Fibroblast of lung (primary cell): ENCODE measurements around the gene KMT2D. TPM values are rescaled to one million over a fixed set of nuclear protein-coding genes. Genes with fewer than 3 reads are reported as not detected.

Experiments
- DNase-seq, 2 donors: peaks; one replicate each; pipeline versions ENCODE4 v3.0.0 to v3.0.0-alpha.2; 2010; ENCODE audit warnings: low read depth in 2 of 2
- H2AFZ ChIP-seq: 2 replicates; pipeline ENCODE4 v1.5.1; 2012; ENCODE audit warnings: low read length, control low read depth, inconsistent platforms
- H3K27ac ChIP-seq: 2 replicates; pipeline ENCODE4 v1.5.1; 2011; ENCODE audit warnings: low read length, control low read depth; ENCODE audit not compliant: insufficient read depth
- H3K27me3 ChIP-seq: 2 replicates; pipeline ENCODE4 v1.5.1; 2011; ENCODE audit warnings: mild to moderate bottlenecking, low read length; ENCODE audit not compliant: control insufficient read depth, insufficient read depth
- H3K36me3 ChIP-seq: 2 replicates; pipeline ENCODE4 v1.5.1; 2011; ENCODE audit warnings: low read length; ENCODE audit not compliant: control insufficient read depth, insufficient read depth
- H3K4me1 ChIP-seq: 2 replicates; pipeline ENCODE4 v1.5.1; 2011; ENCODE audit warnings: low read length; ENCODE audit not compliant: control insufficient read depth, insufficient read depth; ENCODE audit errors: extremely low read depth
- H3K4me2 ChIP-seq: 2 replicates; pipeline ENCODE4 v1.5.1; 2011; ENCODE audit warnings: low read length, control low read depth; ENCODE audit not compliant: insufficient read depth; ENCODE audit errors: extremely low read depth
- H3K4me3 ChIP-seq, 4 experiments: fragments of 200-600 bp in 1 of 4; sonication (generic) in 1 of 4; replicated peaks in 1 of 4; 2 replicates each; pipeline ENCODE4 v1.5.1; 2011 to 2016; ENCODE audit warnings: low read length in 4 of 4, low read depth in 3 of 4, mild to moderate bottlenecking in 3 of 4, control low read depth in 2 of 4, inconsistent platforms in 1 of 4, mixed read lengths in 1 of 4; ENCODE audit not compliant: insufficient read depth in 1 of 4; ENCODE audit errors: control extremely low read depth in 1 of 4
- H3K79me2 ChIP-seq: 2 replicates; pipeline ENCODE4 v1.5.1; 2012; ENCODE audit warnings: mild to moderate bottlenecking, low read length, inconsistent platforms; ENCODE audit not compliant: control insufficient read depth, insufficient read depth
- H3K9ac ChIP-seq: 2 replicates; pipeline ENCODE4 v1.5.1; 2011; ENCODE audit warnings: mild to moderate bottlenecking, low read length, control low read depth; ENCODE audit not compliant: insufficient read depth
- H3K9me3 ChIP-seq: 2 replicates; pipeline ENCODE4 v1.5.1; 2012; ENCODE audit warnings: low read depth, low read length; ENCODE audit not compliant: control insufficient read depth, insufficient read depth
- H4K20me1 ChIP-seq: 2 replicates; pipeline ENCODE4 v1.5.1; 2011; ENCODE audit warnings: low read length; ENCODE audit not compliant: control insufficient read depth, insufficient read depth; ENCODE audit errors: extremely low read depth
- EZH2 ChIP-seq: IDR thresholded peaks from 2 replicates; pipeline ENCODE4 v1.5.1; 2012; ENCODE audit warnings: low read length, control low read depth, mild to moderate bottlenecking; ENCODE audit errors: missing control alignments
- polyA plus RNA-seq, 2 donors: library from polyadenylated mRNA; depleted of rRNA in 1 of 2; stranded (reverse) in 1 of 2; unstranded in 1 of 2; fragments of >200 nt; gene quantifications; 2 replicates each; pipeline ENCODE4 v1.2.1, GENCODE V29; 2011 to 2012; ENCODE audit warnings: missing spikeins in 1 of 2
- total RNA-seq: library from RNA; depleted of rRNA; stranded (reverse); fragments of >200 nt; gene quantifications from 2 replicates; pipeline ENCODE4 v1.2.1, GENCODE V29; 2014
- TF ChIP-seq, protein P1 (sequence below), 2 donors: IDR thresholded peaks in 1 of 2; conservative IDR thresholded peaks in 1 of 2; 1 replicate in 1 of 2; 2 replicates in 1 of 2; pipeline ENCODE4 v1.5.1; 2011 to 2012; ENCODE audit warnings: low read length in 2 of 2, control low read depth in 1 of 2, inconsistent platforms in 1 of 2, low read depth in 1 of 2, mild to moderate bottlenecking in 1 of 2

KMT2D gene
- total and polyA plus RNA-seq, 2 donors (not counting 1 experiment from before 2014, with no cell fraction given): 7.3 to 33.0 TPM

DNA sequence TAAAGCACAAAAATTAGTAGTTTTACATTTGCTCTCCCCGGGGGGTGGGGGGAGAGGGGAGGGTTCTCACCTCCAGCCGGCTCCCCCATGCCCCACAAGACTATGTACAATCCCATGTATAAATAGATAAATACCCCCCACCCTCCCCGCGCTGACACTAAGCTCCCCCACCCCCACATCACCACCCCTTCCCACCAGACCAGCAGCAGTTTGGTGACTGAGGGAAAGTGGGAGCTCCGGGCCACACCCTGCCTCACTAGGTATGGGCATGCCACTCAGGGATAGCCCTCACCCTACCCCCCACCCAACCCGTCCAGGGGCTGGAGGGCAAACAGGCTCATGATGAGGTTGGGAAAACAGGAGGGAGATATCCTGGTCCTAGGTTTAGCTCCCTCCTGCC lies 40.2 kb downstream of the KMT2D start:
- Histone ChIP-seq H3K9me3 (no peaks in the 10 kb centered on the region), H4K20me1 (no peaks in the 10 kb centered on the region), H3K4me2 (no peak overlapping the region), H3K4me1 (no peaks in the 10 kb centered on the region), H3K27me3 (no peaks in the 10 kb centered on the region), H3K36me3 (peaks cover 13% of the 10 kb centered on the region), H3K4me3 (no peak overlapping the region), H3K27ac (no peak overlapping the region), H3K9ac (no peak overlapping the region), H3K79me2 (peaks cover 15% of the 10 kb centered on the region), H2AFZ (no peak overlapping the region)
- DNase-seq: no peak
- TF ChIP-seq, protein P1, sequence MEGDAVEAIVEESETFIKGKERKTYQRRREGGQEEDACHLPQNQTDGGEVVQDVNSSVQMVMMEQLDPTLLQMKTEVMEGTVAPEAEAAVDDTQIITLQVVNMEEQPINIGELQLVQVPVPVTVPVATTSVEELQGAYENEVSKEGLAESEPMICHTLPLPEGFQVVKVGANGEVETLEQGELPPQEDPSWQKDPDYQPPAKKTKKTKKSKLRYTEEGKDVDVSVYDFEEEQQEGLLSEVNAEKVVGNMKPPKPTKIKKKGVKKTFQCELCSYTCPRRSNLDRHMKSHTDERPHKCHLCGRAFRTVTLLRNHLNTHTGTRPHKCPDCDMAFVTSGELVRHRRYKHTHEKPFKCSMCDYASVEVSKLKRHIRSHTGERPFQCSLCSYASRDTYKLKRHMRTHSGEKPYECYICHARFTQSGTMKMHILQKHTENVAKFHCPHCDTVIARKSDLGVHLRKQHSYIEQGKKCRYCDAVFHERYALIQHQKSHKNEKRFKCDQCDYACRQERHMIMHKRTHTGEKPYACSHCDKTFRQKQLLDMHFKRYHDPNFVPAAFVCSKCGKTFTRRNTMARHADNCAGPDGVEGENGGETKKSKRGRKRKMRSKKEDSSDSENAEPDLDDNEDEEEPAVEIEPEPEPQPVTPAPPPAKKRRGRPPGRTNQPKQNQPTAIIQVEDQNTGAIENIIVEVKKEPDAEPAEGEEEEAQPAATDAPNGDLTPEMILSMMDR (conservative IDR thresholded peaks at IDR 0.05 in 1 of 2, IDR thresholded peaks at IDR 0.05 in 1 of 2; ENCODE audit: low read depth in 1 of 2, low read length in 2 of 2): no peak
- no peak for TF ChIP-seq EZH2

DNA sequence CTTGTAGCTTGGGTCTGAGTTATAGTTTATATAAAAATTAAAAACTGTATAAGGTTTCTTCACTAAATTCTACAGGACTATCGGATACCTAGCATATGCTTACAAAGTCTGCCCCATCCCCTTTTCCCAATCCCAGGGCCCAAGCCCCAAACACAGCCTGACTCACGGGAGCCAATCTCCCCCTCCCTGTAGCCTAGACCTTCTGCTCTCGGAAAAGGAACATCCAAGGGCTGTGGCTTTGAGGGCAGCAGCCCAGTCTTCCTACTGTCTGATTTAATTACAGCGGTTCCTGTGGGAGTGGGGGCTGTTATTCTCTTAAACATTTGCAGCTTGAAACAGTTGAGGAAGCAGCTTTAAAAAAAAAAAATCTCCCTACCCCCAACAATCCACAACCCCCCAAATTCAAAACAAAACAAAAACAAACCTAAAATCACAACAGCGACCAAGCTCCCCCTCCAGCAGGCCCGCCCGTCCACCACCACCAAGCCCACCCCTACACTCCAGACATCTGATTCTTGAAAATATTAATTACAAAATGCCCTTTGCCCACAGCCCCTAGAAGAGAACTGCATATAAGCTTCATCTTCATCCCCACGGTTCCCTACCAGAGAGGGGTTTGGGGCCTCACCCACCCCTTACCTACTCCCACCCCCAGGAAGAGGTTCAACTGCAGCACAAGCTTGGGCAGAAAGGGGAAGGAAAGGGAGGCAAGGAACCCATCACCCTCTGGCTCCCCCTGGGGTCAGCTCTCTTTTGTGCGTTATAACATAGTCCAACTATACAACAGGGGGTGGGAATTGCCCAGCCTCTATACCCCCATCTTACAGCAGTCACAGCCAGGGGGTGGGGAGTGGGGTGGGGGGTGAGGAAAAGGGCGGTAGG lies 40.9 kb downstream of the KMT2D start:
- Histone ChIP-seq H3K9ac (no peak overlapping the region), H2AFZ (no peak overlapping the region), H3K36me3 (peaks cover 11% of the 10 kb centered on the region), H3K27ac (peak overlapping the region; percentile 96), H3K9me3 (no peaks in the 10 kb centered on the region), H3K4me1 (no peaks in the 10 kb centered on the region), H3K79me2 (peaks cover 18% of the 10 kb centered on the region), H3K27me3 (no peaks in the 10 kb centered on the region), H3K4me3 (peak overlapping the region in 2 of 4 experiments; percentile 81 to 92), H4K20me1 (no peaks in the 10 kb centered on the region), H3K4me2 (no peak overlapping the region)
- peak; percentile 32 to 41 for DNase-seq
- TF ChIP-seq, protein P1 (conservative IDR thresholded peaks at IDR 0.05 in 1 of 2, IDR thresholded peaks at IDR 0.05 in 1 of 2; ENCODE audit: low read depth in 1 of 2, low read length in 2 of 2): peak; percentile 16 to 52
- TF ChIP-seq EZH2: no peak

DNA sequence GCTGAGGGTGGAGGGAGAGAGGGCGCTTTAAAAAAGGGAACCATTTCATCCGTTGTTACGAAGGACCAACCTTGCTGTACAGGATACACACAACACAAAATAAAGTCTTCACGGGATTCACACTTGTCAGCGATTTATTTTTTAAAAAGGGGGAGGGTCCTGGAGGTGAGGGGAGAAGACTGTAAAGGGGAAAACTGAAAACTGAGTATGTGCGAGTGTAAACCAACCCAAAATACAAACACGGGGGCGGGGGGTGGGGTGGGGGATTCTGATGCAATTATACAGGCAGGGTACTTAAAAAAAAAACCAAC lies 41.5 kb downstream of the KMT2D start:
- Histone ChIP-seq H4K20me1 (no peaks in the 10 kb centered on the region), H3K27ac (peak overlapping the region; percentile 96), H3K4me3 (peak overlapping the region; percentile 50 to 92 (median 82)), H3K4me2 (peak overlapping the region; percentile 88), H2AFZ (no peak overlapping the region), H3K36me3 (peaks cover 9% of the 10 kb centered on the region), H3K4me1 (no peaks in the 10 kb centered on the region), H3K9ac (peak overlapping the region; percentile 80), H3K9me3 (no peaks in the 10 kb centered on the region), H3K27me3 (no peaks in the 10 kb centered on the region), H3K79me2 (peaks cover 20% of the 10 kb centered on the region)
- DNase-seq: no peak
- no peak for TF ChIP-seq EZH2
- TF ChIP-seq, protein P1 (conservative IDR thresholded peaks at IDR 0.05 in 1 of 2, IDR thresholded peaks at IDR 0.05 in 1 of 2; ENCODE audit: low read depth in 1 of 2, low read length in 2 of 2): no peak
